ENCODE data around the gene RRAD.
"Not testable (repeated sequence)": the region's sequence is repeated elsewhere in the genome, so short reads cannot be mapped to it uniquely, and the experiment has no call there.

RRAD gene

DNA sequence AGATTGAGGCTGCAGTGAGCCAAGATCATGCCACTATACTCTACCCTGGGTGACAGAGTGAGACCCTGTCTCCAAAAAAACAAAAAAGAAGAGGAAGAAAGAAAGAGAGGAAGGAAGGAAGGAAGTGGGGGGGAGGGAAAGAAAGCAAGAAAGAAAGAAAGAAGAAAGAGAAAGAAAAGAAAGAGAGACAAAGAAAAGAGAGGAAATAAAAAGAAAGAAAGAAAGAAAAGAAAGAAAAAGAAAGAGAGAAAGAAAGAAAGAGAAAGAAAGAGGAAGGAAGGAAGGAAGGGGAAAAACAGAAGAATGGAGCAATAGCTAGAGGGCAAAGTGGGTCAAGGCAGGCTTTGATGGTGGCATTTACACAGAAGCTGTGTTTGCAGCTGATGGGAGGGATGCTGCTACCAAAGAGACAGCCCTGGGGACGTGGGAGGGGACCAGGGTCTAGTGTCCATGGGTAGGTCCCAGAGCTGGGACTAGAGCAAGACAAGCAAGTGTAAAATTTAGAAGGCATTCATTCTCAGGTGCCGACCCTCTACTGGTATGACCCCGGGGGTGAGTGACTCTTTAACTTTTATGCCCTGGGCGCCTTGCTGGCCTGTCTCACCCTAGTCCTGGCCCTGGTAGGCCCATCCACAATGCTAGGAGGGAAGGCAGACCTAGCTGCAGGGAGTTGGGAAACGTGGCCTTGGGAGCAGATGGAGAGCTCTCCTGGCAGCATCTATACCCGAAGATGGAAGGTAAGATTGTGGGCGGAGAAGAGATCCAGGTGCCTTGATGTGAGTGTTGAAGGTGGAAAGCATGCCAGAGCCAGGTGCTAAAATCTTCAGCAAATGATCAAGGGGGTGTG is 33.7 kb upstream of the RRAD start:
- no peak for TF ChIP-seq POLR2A (IDR thresholded peaks at IDR 0.05; ENCODE audit: low read length)
- TF ChIP-seq GATA1 (IDR thresholded peaks at IDR 0.05; ENCODE audit: low read depth, low read length), result no peak
- DNase-seq, result no peak

DNA sequence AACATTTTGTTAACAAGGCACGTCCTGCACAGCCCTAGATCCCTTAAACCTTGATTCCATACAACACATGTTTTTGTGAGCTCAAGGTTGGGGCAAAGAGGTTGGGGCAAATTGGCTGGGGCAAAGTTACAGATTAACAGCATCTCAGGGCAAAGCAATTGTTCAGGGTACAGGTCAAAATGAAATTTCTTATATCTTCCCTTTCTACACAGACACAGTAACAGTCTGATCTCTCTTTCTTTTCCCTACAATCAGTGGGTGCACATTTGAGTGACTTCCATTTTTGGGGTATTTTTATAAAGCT is 30.8 kb upstream of the RRAD start:
- DNase-seq, result not testable (repeated sequence)

DNA sequence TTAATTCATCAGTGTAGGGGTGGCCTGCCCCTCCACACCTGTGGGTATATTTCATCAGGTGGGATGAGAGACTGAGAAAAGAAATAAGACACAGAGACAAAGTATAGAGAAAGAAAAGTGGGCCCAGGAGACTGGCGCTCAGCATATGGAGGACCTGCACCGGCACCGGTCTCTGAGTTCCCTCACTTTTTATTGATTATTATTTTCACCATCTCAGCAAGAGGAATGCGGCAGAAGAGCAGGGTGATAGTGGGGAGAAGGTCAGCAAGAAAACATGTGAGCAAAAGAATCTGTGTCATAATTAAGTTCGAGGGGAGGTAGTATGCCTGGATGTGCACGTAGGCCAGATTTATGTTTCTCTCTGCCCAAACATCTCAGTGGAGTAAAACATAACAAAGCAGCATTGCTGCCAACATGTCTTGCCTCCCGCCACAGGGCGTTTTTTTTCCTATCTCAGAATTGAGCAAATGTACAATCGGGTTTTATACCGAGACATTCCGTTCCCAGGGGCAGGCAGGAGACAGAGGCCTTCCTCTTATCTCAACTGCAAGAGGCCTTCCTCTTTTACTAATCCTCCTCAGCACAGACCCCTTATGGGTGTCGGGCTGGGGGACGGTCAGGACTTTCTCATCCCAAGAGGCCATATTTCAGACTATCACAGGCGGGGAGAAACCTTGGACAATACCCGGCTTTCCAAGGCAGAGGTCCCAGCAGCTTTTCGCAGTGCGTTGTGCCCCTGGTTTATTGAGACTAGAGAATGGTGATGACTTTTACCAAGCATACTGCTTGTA is 30.2 kb upstream of the RRAD start:
- DNase-seq, result not testable (repeated sequence)

DNA sequence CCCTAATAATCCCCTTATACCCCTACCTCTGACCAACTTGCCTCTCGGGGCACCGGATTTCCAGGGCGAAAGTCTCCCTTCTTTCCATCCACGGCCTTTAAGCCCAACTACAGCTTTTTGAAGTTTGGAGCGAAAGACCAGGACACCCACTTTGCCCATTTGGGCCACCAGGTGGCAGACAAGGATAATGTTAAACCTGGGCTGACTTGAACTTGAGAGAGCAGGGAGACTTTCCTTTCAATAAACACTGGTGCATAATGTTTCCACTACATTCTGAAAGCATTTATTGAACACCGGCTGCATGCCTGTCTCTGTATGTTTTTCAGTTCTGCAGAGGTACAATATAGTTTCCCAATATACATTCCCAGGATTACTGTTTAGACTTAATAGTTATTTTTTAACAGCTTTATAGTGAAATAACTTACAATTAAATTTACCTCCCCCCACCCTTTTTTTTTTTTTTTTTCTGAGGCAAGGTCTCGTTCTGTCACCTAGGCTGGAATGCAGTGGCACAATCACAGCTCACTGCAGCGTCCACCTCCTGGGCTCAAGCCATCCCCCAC is 28.8 kb upstream of the RRAD start:
- peak; percentile 67 to 84 for DNase-seq
- TF ChIP-seq POLR2A (IDR thresholded peaks at IDR 0.05; ENCODE audit: low read length), result no peak
- no peak for TF ChIP-seq GATA1 (IDR thresholded peaks at IDR 0.05; ENCODE audit: low read depth, low read length)

DNA sequence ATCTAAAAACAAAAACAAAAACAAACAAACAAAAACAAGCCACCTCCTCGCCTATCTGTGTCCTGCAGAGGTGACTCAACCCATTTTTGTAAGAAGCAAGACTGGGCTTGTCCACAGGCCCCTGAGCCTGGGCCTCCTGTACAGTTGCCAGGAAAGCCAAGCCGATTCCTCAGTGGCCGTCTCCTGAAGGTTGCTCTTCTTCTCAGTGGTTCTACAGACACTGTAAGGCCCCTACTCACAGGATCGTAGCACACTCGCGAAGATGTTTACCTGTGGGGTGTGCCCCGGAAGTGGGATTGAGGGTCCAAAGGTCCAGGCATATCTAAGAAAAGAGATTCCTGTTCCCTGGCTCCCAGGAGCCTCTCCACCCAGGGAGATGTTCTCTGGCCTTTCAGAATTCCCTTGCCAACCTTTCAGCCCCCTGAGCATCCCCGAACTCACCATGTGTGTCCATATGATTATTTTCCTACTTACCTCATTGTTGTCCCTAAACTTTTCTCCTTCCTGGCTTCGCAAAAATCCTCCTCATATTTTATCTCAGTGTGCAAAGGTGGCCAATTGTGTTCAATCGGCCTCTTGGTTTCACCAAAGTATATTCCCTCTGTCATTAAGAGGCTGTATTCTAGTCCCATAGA is 28.2 kb upstream of the RRAD start:
- peak in 1 of 2 experiments; percentile 15 for DNase-seq

DNA sequence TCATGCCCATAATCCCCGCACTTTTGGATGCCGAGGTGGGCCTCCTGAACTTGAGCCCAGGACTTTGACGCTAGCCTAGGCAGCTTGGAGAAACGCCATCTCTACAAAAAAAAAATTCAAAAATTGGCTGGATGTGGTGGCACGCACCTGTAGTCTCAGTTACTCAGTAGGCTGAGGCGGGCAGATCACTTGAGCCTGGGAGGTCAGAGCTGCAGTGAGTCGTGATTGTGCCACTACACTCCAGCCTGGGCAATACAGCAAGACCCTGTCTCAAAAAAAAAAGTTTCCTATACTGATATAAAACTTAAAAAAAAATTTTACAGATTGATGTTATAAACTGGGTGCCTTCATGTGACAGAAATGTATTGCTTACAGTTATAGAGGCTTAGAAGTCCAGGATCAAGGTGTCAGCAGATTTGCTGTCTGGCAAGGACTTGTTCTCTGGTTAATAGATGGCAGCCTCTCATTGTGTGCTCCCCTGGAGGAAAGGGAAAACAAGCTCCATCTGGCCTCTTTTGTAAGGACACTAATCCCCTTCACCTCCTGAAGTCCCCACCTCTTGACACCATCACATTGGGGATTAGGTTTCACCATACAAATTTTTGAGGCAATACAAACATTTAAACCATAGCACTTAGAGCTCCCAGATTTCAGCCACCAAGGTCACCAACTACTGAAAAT is 27.2 kb upstream of the RRAD start:
- DNase-seq, result no peak
- TF ChIP-seq POLR2A (IDR thresholded peaks at IDR 0.05; ENCODE audit: low read length) (no peak), GATA1 (IDR thresholded peaks at IDR 0.05; ENCODE audit: low read depth, low read length) (no peak)

More for the DNA sequence above, 28.2 kb upstream of the RRAD start:
- TF ChIP-seq GATA1 (IDR thresholded peaks at IDR 0.05; ENCODE audit: low read depth, low read length), result no peak
- no peak for TF ChIP-seq POLR2A (IDR thresholded peaks at IDR 0.05; ENCODE audit: low read length)

DNA sequence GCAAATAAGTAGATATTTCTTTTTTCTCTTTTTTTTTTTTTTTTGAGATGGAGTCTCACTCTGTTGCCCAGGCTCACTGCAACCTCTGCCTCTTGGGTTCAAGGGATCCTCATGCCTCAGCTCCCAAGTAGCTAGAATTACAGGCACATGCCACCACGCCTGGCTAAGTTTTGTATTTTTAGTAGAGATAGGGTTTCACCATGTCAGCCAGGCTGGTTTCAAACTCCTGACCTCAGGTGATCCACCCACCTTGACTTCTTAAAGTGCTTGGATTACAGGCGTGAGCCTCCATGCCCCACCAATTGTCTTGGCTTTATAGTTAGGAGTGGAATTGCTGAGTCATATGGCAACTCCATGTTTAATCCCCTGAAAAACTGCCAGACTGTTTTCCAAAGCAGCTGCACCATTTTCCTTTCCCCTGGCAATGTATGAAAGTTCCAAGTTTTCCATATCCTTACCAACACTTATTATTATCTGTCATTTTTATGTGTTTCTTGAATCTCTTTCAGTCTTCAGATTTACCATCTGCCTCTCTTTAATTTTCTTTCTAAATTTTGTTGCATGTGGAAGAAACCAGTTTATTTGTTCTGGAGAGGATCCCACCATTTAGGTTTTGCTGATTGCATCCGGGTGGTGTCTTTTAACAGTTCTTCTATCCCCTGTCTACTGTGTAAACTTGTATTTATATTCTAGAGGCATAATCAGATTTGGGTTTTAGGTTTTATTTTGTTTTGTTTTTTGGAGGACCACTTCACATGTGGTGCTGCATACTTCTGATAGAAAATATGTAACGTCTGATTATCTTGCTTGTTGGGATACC is 25.8 kb upstream of the RRAD start:
- no peak for DNase-seq

DNA sequence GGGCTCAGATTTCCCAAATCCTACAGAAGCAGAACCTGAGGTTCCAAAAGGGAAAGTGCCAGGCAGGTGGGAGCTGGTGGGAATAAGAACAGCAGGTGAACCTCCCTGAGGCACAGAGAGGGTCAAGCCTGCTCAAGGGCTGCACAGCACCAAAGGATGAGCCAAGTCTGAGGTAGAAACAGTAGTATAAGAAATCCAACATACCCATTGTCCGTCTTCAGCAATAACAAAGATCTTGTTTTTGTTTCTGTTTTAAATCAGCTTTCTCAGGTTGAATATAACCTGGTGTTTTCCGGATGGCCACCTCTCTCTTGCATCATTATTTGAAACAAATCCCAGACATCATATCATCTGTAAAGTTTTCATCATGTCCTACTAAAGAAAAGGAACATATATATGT is 25.1 kb upstream of the RRAD start:
- no peak for TF ChIP-seq GATA1 (IDR thresholded peaks at IDR 0.05; ENCODE audit: low read depth, low read length)
- no peak for TF ChIP-seq POLR2A (IDR thresholded peaks at IDR 0.05; ENCODE audit: low read length)
- DNase-seq, result no peak

More for the DNA sequence above, 25.8 kb upstream of the RRAD start:
- TF ChIP-seq GATA1 (IDR thresholded peaks at IDR 0.05; ENCODE audit: low read depth, low read length), result no peak
- TF ChIP-seq POLR2A (IDR thresholded peaks at IDR 0.05; ENCODE audit: low read length), result no peak

DNA sequence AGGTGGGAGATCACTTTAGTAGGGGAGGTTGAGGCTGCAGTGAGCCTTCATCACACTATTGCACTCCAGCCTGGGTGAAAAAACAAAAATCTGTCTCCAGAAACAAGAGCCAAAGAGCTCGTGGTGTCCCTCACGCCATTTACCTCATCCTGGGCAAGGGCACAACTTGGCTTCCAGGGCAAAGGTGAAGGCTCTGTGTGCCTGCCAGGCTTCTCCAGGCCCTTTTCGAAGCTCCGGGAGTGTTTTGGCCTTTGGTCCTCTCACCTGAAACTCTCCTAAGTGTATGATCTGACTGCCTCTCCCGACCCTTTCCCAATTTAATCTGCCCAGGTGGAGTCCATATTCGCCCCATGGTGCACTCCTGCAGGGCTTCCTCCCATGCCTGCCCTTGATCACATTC is 24.1 kb upstream of the RRAD start:
- TF ChIP-seq POLR2A (IDR thresholded peaks at IDR 0.05; ENCODE audit: low read length) (no peak), GATA1 (IDR thresholded peaks at IDR 0.05; ENCODE audit: low read depth, low read length) (no peak)

DNA sequence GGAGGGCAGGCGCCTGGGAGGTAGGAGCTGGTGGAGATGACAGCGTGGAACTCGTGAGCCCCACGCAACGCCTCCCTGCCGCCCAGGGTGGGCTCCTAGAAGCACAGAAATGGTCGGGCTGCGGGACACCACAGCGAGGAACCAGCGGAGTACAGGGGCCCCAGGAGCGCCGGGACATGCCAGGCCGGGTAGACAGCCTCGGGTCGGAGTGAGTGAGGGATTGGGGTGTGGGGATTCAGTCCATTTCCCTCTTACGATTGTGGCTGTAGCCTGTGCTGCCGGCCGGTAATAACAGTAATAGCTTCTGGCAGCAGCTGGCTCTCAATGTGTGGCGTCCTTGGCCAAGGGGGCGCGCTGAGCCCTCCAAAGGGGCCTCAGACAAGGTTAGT is 23.5 kb upstream of the RRAD start:
- DNase-seq, result no peak
- TF ChIP-seq GATA1 (IDR thresholded peaks at IDR 0.05; ENCODE audit: low read depth, low read length) (no peak), POLR2A (IDR thresholded peaks at IDR 0.05; ENCODE audit: low read length) (no peak)

More for the DNA sequence above, 24.1 kb upstream of the RRAD start:
- DNase-seq, result no peak

DNA sequence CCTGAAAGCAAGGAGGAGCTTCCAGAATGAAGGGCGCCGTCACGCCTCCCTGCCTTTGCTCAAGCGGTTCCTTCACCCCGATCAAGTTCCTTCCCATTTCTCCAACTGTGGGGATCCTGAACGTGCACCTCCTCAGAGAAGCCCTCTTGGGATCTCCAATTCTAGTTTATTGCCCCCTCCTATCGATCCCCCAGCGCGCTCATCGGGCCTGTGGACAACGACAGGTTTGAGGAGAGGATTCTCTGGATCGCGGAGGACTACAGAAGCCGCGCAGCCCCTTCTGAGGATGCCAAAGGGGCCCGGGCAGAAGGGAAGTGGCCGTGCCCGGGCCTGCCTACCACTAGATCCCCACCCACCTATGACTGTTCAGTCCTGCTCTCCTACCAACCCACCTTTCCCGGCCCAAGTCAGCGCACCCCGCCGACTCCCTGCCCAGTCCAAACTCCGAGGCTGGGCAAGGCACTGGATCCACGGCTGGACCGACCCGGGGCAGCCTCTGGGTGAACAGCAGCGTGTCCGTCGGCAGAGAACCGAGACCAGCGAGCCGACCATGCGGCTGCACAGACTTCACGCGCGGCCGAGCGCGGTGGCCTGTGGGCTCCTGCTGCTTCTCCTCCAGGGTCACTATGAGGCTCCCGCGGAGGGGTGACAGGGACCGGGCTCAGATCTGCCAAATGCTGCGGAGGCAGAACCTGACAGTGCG is 22.9 kb upstream of the RRAD start:
- no peak for DNase-seq

DNA sequence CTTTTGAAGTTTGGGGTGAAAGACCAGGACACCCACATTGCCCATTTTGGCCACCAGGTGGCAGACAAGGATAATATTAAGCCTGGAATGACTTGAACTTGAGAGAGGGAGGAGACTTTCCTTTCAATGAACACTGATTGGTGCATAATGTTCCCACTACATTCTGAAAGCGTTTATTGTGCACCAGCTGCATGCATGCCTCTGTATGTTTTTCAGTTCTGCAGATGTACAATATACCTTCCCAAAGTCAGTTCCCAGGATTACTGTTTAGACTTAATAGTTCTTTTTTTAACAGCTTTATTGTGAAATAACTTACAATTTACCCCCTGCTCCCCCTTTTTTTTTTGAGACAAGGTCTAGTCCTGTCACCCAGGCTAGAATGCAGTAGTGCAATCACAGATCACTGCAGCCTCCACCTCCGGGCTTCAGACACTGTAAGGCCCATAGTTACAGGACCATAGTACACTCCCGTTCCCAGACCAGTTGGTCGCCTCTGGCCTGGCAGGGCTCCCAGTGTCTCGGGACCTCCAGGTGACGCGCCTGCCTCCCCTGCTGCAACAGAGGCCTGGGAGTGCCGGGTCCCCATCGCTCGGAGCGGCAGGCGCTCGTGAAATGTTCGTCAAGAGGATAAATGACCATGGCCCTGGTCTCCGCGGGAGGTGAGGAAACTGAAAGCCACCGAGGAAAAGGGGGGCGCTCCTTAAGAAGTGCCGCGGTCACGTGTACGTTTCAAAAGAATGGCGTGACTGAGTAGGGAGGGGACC is 22.1 kb upstream of the RRAD start:
- peak; percentile 81 to 90 for DNase-seq
- no peak for TF ChIP-seq GATA1 (IDR thresholded peaks at IDR 0.05; ENCODE audit: low read depth, low read length)
- no peak for TF ChIP-seq POLR2A (IDR thresholded peaks at IDR 0.05; ENCODE audit: low read length)

More for the DNA sequence above, 22.9 kb upstream of the RRAD start:
- TF ChIP-seq GATA1 (IDR thresholded peaks at IDR 0.05; ENCODE audit: low read depth, low read length) (no peak), POLR2A (IDR thresholded peaks at IDR 0.05; ENCODE audit: low read length) (no peak)

Measured in erythroblast (primary cell).